ENCODE data around the gene ACSF3. TPM values are rescaled to one million over a fixed set of nuclear protein-coding genes. Genes with fewer than 3 reads are reported as not detected.

Gene ACSF3
- total RNA-seq, 1 experiment from 2014 or later, result 33.5 TPM

DNA sequence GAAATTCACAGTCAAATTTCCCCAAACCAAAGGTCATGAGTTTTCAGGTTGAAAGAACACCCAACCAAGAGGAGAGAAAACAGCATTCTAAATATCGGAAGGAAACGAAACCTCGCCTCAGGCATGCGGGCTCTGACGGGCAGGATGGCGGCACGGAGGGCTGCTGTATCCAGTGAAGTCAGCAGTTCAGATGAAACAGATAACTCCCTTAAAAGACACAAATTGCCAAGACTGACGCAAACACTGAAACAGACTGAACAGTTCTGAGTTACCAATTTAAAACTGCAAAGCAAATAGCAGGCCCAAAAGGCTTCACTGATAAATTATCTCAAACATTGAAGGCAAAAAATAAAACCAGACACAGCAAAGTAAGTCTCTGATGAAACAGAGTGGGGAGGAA is 57.3 kb downstream of the ACSF3 start:
- POLR2A ChIA-PET (ENCODE audit: unreplicated experiment), result no interaction called here

DNA sequence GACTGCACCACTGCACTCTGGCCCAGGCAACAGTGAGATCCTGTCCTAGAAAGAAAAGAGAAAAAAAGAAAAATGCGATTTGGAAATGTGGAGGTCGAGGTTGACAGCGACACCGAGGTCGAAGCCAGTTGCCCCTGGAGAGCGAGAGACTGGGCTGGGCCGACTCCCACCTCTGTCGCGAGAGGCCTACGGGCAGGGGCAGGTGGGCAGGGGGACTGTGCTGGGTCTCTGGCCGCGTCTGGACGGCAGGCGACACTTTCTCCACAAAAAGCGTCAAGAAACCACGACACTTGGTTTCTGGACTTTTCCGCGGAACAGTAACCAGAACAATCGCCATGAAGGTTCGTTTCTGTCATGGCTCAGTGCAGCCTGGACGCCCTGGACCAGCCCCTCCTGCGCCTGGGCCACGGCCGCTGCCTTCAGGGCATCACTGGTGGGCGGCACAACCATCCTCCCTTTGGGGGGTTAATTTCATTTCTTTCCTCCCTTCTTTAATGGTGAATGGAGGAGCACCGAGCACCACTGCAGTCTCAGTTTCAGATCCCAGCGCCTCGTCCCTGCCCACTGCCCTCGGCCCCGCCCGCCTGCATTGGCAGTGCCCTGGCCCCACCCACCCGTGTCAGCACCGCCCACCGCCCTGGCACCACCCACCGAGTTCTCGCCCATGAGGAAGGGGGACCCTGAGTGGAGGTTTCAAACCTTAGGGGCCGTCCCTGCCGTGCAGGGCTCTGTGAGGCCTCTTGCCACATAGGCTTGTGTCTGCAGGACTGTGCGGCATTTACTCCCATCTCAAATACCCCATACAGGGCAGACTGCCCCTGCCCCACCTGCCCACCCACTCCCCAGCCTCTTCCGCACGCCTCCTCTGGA is 59.4 kb downstream of the ACSF3 start:
- Histone ChIP-seq H3K4me1 (ENCODE audit: insufficient read depth, low read length) (peaks cover 10% of the 10 kb centered on the region; the same call in 1 of the 2 replicates), H3K9me2 (replicated peaks; ENCODE audit: low read length) (no peaks in the 10 kb centered on the region), H3K4me3 (ENCODE audit: low read length) (no peak overlapping the region), H3F3A (ENCODE audit: low read length, unreplicated experiment) (peaks cover 6% of the 10 kb centered on the region), H3K9me3 (ENCODE audit: low read length) (no peaks in the 10 kb centered on the region), H2AFZ (ENCODE audit: low read length) (no peak overlapping the region), H3K9ac (ENCODE audit: low read length) (no peak overlapping the region), H3K79me2 (ENCODE audit: low read length) (no peaks in the 10 kb centered on the region), H3K27me3 (ENCODE audit: low read length) (no peaks in the 10 kb centered on the region), H3K36me3 (ENCODE audit: low read depth, low read length) (no peaks in the 10 kb centered on the region), H4K20me1 (ENCODE audit: low read length) (no peaks in the 10 kb centered on the region), H3K4me2 (ENCODE audit: low read length) (no peak overlapping the region), H3K27ac (ENCODE audit: low read length) (no peak overlapping the region)
- TF ChIP-seq, protein P1, sequence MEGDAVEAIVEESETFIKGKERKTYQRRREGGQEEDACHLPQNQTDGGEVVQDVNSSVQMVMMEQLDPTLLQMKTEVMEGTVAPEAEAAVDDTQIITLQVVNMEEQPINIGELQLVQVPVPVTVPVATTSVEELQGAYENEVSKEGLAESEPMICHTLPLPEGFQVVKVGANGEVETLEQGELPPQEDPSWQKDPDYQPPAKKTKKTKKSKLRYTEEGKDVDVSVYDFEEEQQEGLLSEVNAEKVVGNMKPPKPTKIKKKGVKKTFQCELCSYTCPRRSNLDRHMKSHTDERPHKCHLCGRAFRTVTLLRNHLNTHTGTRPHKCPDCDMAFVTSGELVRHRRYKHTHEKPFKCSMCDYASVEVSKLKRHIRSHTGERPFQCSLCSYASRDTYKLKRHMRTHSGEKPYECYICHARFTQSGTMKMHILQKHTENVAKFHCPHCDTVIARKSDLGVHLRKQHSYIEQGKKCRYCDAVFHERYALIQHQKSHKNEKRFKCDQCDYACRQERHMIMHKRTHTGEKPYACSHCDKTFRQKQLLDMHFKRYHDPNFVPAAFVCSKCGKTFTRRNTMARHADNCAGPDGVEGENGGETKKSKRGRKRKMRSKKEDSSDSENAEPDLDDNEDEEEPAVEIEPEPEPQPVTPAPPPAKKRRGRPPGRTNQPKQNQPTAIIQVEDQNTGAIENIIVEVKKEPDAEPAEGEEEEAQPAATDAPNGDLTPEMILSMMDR (conservative IDR thresholded peaks at IDR 0.05; ENCODE audit: low read depth, low read length), result no peak
- no peak for TF ChIP-seq EZH2 (IDR thresholded peaks at IDR 0.05; ENCODE audit: low read length, unreplicated experiment)
- no peak for TF ChIP-seq EZH2phosphoT487 (IDR thresholded peaks at IDR 0.05; ENCODE audit: borderline replicate concordance, low read length)
- ATAC-seq (peak; percentile 16; the same call in 1 of the 2 replicates), DNase-seq (no peak)
- CTCF ChIA-PET, result no interaction called here
- intact Hi-C loops (cut with micrococcal nuclease), result no loop called here
- BruUV-seq (replicated peaks), result no TSS peak
- POLR2A ChIA-PET (ENCODE audit: unreplicated experiment), result interaction anchor here (0.7 kb wide), 1 partner anchor 99 kb away, joined by 3 read pairs; no protein-coding TSS in a partner anchor

More for the DNA sequence above, 57.3 kb downstream of the ACSF3 start:
- H3K9me2 ChIP-seq (replicated peaks; ENCODE audit: low read length), result no peaks in the 10 kb centered on the region
- no peak overlapping the region for H3K4me3 ChIP-seq (ENCODE audit: low read length)
- ATAC-seq (no peak), DNase-seq (no peak)
- no peaks in the 10 kb centered on the region for H3K9me3 ChIP-seq (ENCODE audit: low read length)
- H3K79me2 ChIP-seq (ENCODE audit: low read length), result no peaks in the 10 kb centered on the region
- H3K4me1 ChIP-seq (ENCODE audit: insufficient read depth, low read length), result peaks cover 10% of the 10 kb centered on the region; the same call in 1 of the 2 replicates
- BruUV-seq (replicated peaks), result no TSS peak
- H3F3A ChIP-seq (ENCODE audit: low read length, unreplicated experiment), result no peaks in the 10 kb centered on the region
- no peak overlapping the region for H3K27ac ChIP-seq (ENCODE audit: low read length)
- TF ChIP-seq, protein P1 (conservative IDR thresholded peaks at IDR 0.05; ENCODE audit: low read depth, low read length), result no peak
- no peak for TF ChIP-seq EZH2 (IDR thresholded peaks at IDR 0.05; ENCODE audit: low read length, unreplicated experiment)
- H3K9ac ChIP-seq (ENCODE audit: low read length), result no peak overlapping the region
- CTCF ChIA-PET, result no interaction called here
- H4K20me1 ChIP-seq (ENCODE audit: low read length), result no peaks in the 10 kb centered on the region
- no peaks in the 10 kb centered on the region for H3K27me3 ChIP-seq (ENCODE audit: low read length)
- no peaks in the 10 kb centered on the region for H3K36me3 ChIP-seq (ENCODE audit: low read depth, low read length)
- H2AFZ ChIP-seq (ENCODE audit: low read length), result no peak overlapping the region
- intact Hi-C loops (cut with micrococcal nuclease), result no loop called here
- H3K4me2 ChIP-seq (ENCODE audit: low read length), result no peak overlapping the region

DNA sequence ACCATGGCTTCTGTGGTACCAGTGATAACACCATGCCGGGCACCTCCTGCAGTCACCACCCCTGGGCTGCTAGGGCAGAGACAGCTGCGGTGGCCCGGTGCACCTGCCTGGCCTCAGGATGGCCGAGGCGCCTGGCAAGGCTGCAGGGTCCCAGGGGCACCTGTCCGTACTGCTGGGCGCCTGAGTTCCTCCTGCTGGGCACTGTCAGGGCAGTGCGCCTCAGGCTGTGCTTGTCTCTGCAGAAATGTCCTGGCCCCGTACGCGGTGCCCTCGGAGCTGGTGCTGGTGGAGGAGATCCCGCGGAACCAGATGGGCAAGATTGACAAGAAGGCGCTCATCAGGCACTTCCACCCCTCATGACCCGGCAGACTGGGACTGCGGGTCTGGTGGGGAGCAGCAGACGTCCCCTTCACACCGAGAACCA is 60.2 kb downstream of the ACSF3 start:
- H3F3A ChIP-seq (ENCODE audit: low read length, unreplicated experiment), result peaks cover 7% of the 10 kb centered on the region
- peak; percentile 60 for ATAC-seq
- H3K79me2 ChIP-seq (ENCODE audit: low read length), result no peaks in the 10 kb centered on the region
- H2AFZ ChIP-seq (ENCODE audit: low read length), result no peak overlapping the region
- H3K9ac ChIP-seq (ENCODE audit: low read length), result no peak overlapping the region
- ChIA-PET POLR2A (ENCODE audit: unreplicated experiment) (interaction anchor here (0.7 kb wide), 1 partner anchor 100 kb away, joined by 3 read pairs; no protein-coding TSS in a partner anchor), CTCF (no interaction called here)
- no peaks in the 10 kb centered on the region for H3K9me2 ChIP-seq (replicated peaks; ENCODE audit: low read length)
- H4K20me1 ChIP-seq (ENCODE audit: low read length), result no peaks in the 10 kb centered on the region
- H3K4me1 ChIP-seq (ENCODE audit: insufficient read depth, low read length), result peaks cover 10% of the 10 kb centered on the region; the same call in 1 of the 2 replicates
- no peaks in the 10 kb centered on the region for H3K36me3 ChIP-seq (ENCODE audit: low read depth, low read length)
- no peak overlapping the region for H3K27ac ChIP-seq (ENCODE audit: low read length)
- TF ChIP-seq, protein P1 (conservative IDR thresholded peaks at IDR 0.05; ENCODE audit: low read depth, low read length), result no peak
- DNase-seq, result peak; percentile 56
- intact Hi-C loops (cut with micrococcal nuclease), result no loop called here
- H3K27me3 ChIP-seq (ENCODE audit: low read length), result no peaks in the 10 kb centered on the region
- H3K9me3 ChIP-seq (ENCODE audit: low read length), result no peaks in the 10 kb centered on the region
- no TSS peak for BruUV-seq (replicated peaks)
- H3K4me2 ChIP-seq (ENCODE audit: low read length), result peak overlapping the region; percentile 31; the same call in 1 of the 2 replicates
- H3K4me3 ChIP-seq (ENCODE audit: low read length), result no peak overlapping the region
